ENCODE measurements around the gene URI1.

DNA sequence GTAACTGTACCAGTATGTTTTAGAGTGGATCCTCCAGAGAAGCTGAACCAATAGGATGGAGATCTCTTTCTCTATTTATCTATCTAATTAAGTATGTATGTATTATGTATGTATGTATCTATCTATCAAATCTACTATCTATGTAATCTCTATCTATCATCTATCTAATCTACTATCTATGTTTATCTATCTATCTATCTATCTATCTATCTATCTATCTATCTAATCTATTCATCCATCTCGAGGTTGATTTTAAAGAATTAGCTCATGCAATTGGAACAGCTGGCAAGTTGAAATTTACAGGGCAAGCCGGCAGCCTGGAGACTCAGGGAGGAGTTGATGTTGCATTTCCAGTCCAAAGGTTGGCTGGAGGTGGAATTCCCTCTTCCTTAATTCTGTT is 112.2 kb downstream of the URI1 start:
- TF ChIP-seq, protein P1, sequence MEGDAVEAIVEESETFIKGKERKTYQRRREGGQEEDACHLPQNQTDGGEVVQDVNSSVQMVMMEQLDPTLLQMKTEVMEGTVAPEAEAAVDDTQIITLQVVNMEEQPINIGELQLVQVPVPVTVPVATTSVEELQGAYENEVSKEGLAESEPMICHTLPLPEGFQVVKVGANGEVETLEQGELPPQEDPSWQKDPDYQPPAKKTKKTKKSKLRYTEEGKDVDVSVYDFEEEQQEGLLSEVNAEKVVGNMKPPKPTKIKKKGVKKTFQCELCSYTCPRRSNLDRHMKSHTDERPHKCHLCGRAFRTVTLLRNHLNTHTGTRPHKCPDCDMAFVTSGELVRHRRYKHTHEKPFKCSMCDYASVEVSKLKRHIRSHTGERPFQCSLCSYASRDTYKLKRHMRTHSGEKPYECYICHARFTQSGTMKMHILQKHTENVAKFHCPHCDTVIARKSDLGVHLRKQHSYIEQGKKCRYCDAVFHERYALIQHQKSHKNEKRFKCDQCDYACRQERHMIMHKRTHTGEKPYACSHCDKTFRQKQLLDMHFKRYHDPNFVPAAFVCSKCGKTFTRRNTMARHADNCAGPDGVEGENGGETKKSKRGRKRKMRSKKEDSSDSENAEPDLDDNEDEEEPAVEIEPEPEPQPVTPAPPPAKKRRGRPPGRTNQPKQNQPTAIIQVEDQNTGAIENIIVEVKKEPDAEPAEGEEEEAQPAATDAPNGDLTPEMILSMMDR (conservative IDR thresholded peaks at IDR 0.05), result no peak
- TF ChIP-seq EZH2 (IDR thresholded peaks at IDR 0.05; ENCODE audit: low read depth), result no peak

Measured in PC-9 (cell line).